ENCODE results near the gene TLCD4. TPM values are rescaled to one million over a fixed set of nuclear protein-coding genes. Genes with fewer than 3 reads are reported as not detected.
"Not testable (repeated sequence)": the region's sequence is repeated elsewhere in the genome, so short reads cannot be mapped to it uniquely, and the experiment has no call there.

TLCD4 gene
- total RNA-seq (2014; rRNA removed; shearing (Covaris generic)), result 5.7 and 6.0 TPM in 2 replicates

GRCh38 chr1:95117207-95118066 lies at the start of gene TLCD4:
TLCD4 (plus strand) TSS chr1:95117355; CDS start chr1:95143902, 26,547 bp downstream.
- DNase-seq (ENCODE audit: low spot score), result no peak

GRCh38 chr1:95067568-95067967 lies 49.6 kb upstream of the TLCD4 start:
- no peak for DNase-seq (ENCODE audit: low spot score)

- no peak for DNase-seq (ENCODE audit: low spot score)
Observed at GRCh38 chr1:95068956-95069709, 48.0 kb upstream of the TLCD4 start.

GRCh38 chr1:95069710-95070093 lies 47.5 kb upstream of the TLCD4 start:
- DNase-seq (ENCODE audit: low spot score), result no peak

GRCh38 chr1:95071539-95071938 lies 45.6 kb upstream of the TLCD4 start:
- no peak for DNase-seq (ENCODE audit: low spot score)

GRCh38 chr1:95072117-95072516 lies 45.0 kb upstream of the TLCD4 start:
- no peak for DNase-seq (ENCODE audit: low spot score)

DNA sequence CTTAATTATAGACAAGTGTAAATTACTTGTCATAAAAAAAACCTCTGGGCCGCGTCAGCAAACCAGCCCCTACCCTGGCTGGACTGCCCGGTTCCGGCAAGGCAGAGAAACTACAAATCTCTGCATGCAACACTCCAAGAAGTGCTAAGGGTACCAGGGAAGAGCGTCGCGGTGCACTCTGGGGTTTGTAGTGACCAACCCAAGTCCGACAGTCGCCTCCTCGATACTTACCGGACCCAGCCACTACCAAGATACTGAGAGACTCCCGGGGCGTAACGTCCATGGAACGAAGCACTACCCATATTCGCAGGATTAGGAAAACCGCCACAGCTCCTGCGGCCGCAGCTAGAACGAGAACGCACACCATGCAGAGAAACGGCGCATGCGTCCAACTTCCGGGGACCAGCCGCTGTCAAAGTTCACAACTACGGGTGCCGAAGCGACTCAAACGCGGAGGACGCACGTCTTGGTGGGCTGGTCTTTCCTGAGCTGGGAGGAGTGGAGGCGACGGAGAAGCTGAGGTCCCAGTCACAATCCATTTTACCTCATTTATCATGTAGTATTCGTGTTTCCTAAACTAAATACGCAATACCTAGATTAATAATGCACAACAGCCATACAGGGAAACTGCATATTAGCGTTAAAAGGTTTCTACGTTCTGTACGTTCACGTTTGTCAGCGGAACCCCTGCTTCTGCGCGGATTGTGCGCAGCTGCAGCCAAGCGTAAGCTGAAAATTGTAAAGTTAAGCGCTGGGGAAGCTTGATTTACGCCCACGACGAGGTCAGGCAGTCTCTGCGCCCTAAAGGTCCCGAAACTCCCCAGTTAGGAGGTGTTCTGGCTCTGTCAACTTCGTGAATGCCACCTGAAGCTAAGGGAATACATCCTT lies 44.4 kb upstream of the TLCD4 start, which contains the start of gene ALG14:
Gene ALG14, minus strand, starts transcription at position 420 of the 888 bp plus-strand sequence. Its CDS starts 53 bp downstream, at position 367.
- DNase-seq (ENCODE audit: low spot score), result peak; percentile 85

DNA sequence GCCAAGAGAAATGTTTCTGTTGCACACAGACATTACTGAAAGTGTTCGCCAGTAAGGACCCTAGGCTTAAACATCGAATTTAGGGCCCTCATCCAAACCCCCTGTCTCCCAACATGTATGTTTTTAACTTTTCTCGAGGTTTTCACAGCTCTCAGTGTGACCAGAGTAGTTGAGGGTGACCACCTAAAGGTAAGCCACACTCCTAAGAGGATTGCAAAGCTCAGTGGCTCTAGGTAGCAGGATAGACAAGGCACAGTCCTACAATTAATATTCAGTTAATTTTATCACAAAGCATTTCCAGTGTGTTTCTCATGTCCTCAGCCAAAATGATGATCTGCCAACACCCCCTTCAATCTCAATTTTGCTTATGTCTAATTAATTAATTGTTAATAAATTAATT lies 43.7 kb upstream of the TLCD4 start:
- DNase-seq (ENCODE audit: low spot score), result no peak

GRCh38 chr1:95076034-95076433 lies 41.1 kb upstream of the TLCD4 start:
- DNase-seq (ENCODE audit: low spot score), result no peak

DNA sequence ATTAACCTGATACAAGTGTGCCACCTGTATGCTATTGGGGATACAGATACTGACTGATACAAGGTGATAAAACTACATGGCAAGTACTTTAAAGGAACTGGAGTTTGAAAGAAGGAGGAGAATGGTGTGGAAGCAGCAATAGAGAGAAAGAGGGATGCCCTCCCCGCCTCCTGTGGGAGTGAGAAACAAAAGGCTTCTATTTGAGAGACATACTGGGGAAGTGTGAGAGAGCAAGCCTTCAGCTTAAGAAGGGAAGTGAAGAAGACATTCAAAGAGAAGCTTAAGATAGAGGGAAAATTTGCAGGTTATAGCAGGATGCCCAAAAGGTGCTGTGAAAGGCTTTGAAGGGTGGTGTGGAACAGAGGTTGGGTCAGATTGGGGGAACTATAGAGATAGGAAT lies 36.7 kb upstream of the TLCD4 start:
- no peak for DNase-seq (ENCODE audit: low spot score)

DNA sequence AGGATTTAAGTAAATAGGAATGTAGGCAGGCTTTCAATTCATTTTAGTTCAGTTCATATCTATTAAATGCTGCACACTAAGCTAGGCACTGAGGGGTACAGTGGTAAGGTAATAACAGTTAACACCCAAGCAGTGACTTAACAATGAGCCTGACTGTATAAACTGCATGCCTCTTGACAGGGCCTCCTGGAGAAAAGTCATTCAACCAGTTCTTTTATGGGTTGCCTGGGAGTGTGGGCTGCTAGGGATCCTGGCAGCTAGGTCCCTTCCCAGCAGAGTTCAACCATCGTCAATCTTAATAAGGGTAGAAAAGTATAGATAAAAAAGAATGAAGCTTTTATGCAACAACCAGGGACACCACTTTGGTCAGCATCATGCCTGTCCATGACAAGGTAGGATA lies 36.3 kb upstream of the TLCD4 start:
- no peak for DNase-seq (ENCODE audit: low spot score)

DNA sequence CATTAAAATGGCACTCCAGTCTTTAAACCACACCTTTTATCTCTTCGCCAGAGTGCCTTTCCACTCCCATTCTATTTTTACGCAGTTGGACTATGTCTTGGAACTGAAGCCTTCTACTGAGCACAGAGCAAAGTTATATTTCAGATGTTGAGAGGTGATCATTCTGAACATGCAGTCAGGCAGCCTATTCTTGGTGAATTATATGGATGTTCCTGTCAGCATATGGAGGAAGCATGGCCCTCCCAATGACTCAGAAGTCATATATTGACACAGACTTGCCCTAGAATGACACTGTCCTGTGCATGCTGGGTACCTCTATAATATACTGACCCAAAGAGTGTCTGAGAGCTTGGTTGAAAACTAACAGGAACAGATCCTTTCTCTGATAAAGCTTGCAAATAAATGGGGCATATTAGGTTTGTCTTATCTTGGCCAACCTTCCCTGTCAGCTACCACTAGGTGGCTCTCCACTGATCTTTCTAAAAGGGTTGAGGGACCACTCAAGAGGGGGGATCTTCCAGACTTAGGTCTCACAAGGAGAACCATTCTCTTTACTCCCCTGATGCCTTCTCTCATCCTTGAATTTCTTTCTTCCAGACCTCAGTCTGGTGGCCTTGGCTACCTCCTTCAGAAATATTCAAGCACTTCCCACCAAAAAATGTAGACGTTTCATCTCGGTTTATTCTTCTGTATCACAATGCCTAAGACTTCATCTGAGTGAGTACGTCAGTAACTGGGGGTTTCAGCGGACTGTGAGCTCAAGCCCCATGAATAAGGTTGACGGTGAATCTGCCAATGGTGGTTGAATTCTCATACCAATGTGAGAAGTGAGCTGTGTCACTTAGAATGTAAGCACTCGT lies 32.6 kb upstream of the TLCD4 start:
- DNase-seq (ENCODE audit: low spot score), result peak; percentile 8

DNA sequence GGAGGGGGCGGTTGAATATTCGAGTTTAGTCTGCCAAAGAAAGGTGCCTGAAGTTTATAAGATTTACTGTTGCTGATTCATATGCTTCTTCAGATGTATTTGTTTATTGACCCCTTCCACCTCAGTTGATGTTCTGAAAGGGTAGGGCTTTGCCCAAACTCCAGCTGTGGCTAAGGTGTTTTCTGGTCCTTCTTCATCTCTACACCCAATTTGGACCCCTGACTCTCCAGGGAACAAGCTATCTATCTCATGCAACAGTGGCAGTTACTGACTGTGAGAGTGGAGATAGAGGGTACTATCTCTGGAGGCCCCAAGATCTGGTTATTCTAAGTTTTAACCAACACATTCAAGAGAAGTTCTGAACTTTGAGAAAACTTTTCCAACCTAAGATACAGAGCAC lies 31.8 kb upstream of the TLCD4 start:
- no peak for DNase-seq (ENCODE audit: low spot score)

DNA sequence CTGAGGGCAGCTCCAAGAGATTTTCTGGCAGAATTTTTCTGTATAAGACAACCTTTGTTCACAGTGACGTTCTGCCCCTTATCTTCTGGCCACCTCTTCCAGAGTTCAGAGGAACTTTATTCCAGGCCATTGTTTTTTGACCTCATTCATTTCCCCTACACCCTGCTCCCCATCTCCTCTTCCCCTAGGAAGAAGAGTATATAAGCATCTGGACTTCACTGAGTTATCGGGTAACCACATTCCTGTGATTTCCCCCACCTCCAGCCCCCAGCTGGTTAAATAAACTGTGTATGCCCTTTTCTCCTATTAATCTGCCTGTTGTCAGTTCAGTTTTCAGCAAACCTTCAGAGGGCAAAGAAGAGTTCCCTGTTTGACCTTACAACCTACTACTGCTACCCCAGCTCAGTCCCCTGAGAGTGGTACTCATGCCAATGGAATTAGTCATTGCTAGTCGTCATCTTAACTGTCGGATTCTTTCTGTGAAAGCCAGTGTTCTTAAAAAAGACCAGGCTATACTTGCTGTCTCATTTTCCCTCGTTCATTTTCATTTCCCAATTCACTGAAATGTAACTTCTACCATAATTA lies 30.1 kb upstream of the TLCD4 start:
- DNase-seq (ENCODE audit: low spot score), result peak; percentile 77

DNA sequence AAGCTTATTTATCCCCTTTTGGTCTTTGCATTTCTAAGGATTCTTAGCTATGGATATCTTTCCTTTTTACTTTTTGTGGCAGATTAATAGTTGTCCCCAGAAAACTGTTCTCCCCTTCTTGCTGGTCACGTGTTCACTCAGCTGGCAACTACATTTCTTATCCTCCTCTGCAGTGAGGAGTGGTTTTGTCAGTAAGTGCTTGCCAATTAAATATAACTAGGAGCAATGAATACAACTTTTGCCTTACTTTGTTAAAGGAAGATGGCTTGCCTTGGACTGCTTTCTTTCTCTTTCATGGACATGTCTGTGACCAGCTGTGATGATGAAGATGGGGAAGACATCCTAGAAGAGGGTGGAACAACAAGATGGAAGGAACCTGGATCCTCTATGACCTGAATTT lies 28.9 kb upstream of the TLCD4 start:
- no peak for DNase-seq (ENCODE audit: low spot score)

- no peak for DNase-seq (ENCODE audit: low spot score)
Observed at GRCh38 chr1:95089650-95090287, 27.4 kb upstream of the TLCD4 start.

GRCh38 chr1:95091290-95091689 lies 25.9 kb upstream of the TLCD4 start:
- not testable (repeated sequence) for DNase-seq (ENCODE audit: low spot score)

- DNase-seq (ENCODE audit: low spot score), result not testable (repeated sequence)
Observed at GRCh38 chr1:95092891-95093290, 24.3 kb upstream of the TLCD4 start.

- DNase-seq (ENCODE audit: low spot score), result no peak
Observed at GRCh38 chr1:95093296-95093695, 23.9 kb upstream of the TLCD4 start.

GRCh38 chr1:95094923-95095322 lies 22.2 kb upstream of the TLCD4 start:
- no peak for DNase-seq (ENCODE audit: low spot score)

Measured in H4 (cell line).